Right atrium auricular region (tissue), 2 donors: ENCODE data around the gene ITPR1. TPM values are rescaled to one million over a fixed set of nuclear protein-coding genes. Genes with fewer than 3 reads are reported as not detected.

Experiments used
- DNase-seq: peaks from one replicate; pipeline ENCODE4 v3.0.0-alpha.2; 2019; ENCODE audit warnings: low spot score
- H3K27ac ChIP-seq, 2 donors: fragments of 200-600 bp; sonication (generic); 1 replicate in 1 of 2; 2 replicates in 1 of 2; pipeline ENCODE4 v1.5.1; 2016 to 2019
- H3K27me3 ChIP-seq, 2 donors: fragments of 200-600 bp; sonication (generic); one replicate each; pipeline versions ENCODE4 v1.5.1 to v1.6.0; 2017 to 2019
- H3K36me3 ChIP-seq: fragments of 200-600 bp; sonication (generic); one replicate; pipeline ENCODE4 v1.5.1; 2016
- H3K4me1 ChIP-seq, 2 donors: fragments of 200-600 bp; sonication (generic); one replicate each; pipeline versions ENCODE4 v1.5.1 to v1.6.0; 2017 to 2019
- H3K4me3 ChIP-seq, 2 donors: fragments of 200-600 bp; sonication (generic); 1 replicate in 1 of 2; 2 replicates in 1 of 2; pipeline ENCODE4 v1.5.1; 2017 to 2019; ENCODE audit warnings: mild to moderate bottlenecking in 1 of 2, moderate library complexity in 1 of 2
- H3K9me3 ChIP-seq, 2 donors: fragments of 200-600 bp; sonication (generic); one replicate each; pipeline ENCODE4 v1.5.1; 2019
- CTCF ChIP-seq, 2 donors: fragments of 200-600 bp; sonication (generic); IDR thresholded peaks; one replicate each; pipeline ENCODE4 v1.5.1; 2019; ENCODE audit warnings: antibody characterized with exemption in 2 of 2
- total RNA-seq, 2 donors: library from RNA; depleted of rRNA; stranded (reverse); fragments of >200 nt; gene quantifications; one replicate each; pipeline ENCODE4 v1.1.0, GENCODE V29; 2016

The ITPR1 gene
- total RNA-seq, 2 donors from 2014 or later: 36.7 to 42.5 TPM

- no peaks in the 10 kb centered on the region for H3K36me3 ChIP-seq
- H3K4me1 ChIP-seq: peaks cover 0 to 50% of the 10 kb centered on the region in 2 donors
- no peak overlapping the region for H3K4me3 ChIP-seq
- peak overlapping the region in 1 of 2 donors; percentile 37 for H3K27ac ChIP-seq
- no peak for TF ChIP-seq CTCF (IDR thresholded peaks at IDR 0.05)
- no peak for DNase-seq
- H3K9me3 ChIP-seq: no peaks in the 10 kb centered on the region
- H3K27me3 ChIP-seq: no peaks in the 10 kb centered on the region
Measured at GRCh38 chr3:4724051-4724629, 231.0 kb downstream of the ITPR1 start.

GRCh38 chr3:4726549-4726948 lies 233.4 kb downstream of the ITPR1 start:
- Histone ChIP-seq H3K9me3 (no peaks in the 10 kb centered on the region), H3K4me1 (peaks cover 0 to 39% of the 10 kb centered on the region in 2 donors), H3K27ac (no peak overlapping the region), H3K4me3 (no peak overlapping the region), H3K36me3 (no peaks in the 10 kb centered on the region), H3K27me3 (no peaks in the 10 kb centered on the region)
- DNase-seq: no peak
- no peak for TF ChIP-seq CTCF (IDR thresholded peaks at IDR 0.05)

- no peak for TF ChIP-seq CTCF (IDR thresholded peaks at IDR 0.05)
- DNase-seq: no peak
- no peaks in the 10 kb centered on the region for H3K9me3 ChIP-seq
- no peaks in the 10 kb centered on the region for H3K27me3 ChIP-seq
- H3K4me3 ChIP-seq: no peak overlapping the region
- H3K27ac ChIP-seq: peak overlapping the region; percentile 44 to 61
- H3K4me1 ChIP-seq: peaks cover 0 to 19% of the 10 kb centered on the region in 2 donors
- no peaks in the 10 kb centered on the region for H3K36me3 ChIP-seq
Measured at GRCh38 chr3:4729061-4729973, 236.2 kb downstream of the ITPR1 start.

- Histone ChIP-seq H3K27ac (peak overlapping the region; percentile 54 to 62), H3K4me3 (no peak overlapping the region), H3K27me3 (no peaks in the 10 kb centered on the region), H3K9me3 (no peaks in the 10 kb centered on the region), H3K36me3 (no peaks in the 10 kb centered on the region), H3K4me1 (peaks cover 0 to 19% of the 10 kb centered on the region in 2 donors)
- no peak for DNase-seq
- no peak for TF ChIP-seq CTCF (IDR thresholded peaks at IDR 0.05)
Measured at GRCh38 chr3:4730719-4731118, 237.6 kb downstream of the ITPR1 start.

GRCh38 chr3:4731543-4732111 lies 238.5 kb downstream of the ITPR1 start:
- no peak for TF ChIP-seq CTCF (IDR thresholded peaks at IDR 0.05)
- Histone ChIP-seq H3K27me3 (no peaks in the 10 kb centered on the region), H3K4me3 (no peak overlapping the region), H3K36me3 (no peaks in the 10 kb centered on the region), H3K27ac (peak overlapping the region in 1 of 2 donors; percentile 62), H3K4me1 (peaks cover 0 to 19% of the 10 kb centered on the region in 2 donors), H3K9me3 (no peaks in the 10 kb centered on the region)
- no peak for DNase-seq
